Esophagus squamous epithelium (tissue), 4 donors: Measurements from ENCODE around the gene CLEC20A.

Experiments used
- CTCF ChIP-seq, 6 experiments: fragments of 450-650 bp in 4 of 6; fragments of 200-600 bp in 2 of 6; sonication (generic) in 2 of 6; IDR thresholded peaks; one replicate each; pipeline ENCODE4 v1.5.1; 2016 to 2019; ENCODE audit warnings: antibody characterized with exemption in 6 of 6, mild to moderate bottlenecking in 4 of 6, moderate library complexity in 4 of 6
- POLR2A ChIP-seq, 4 donors: fragments of 450-650 bp; IDR thresholded peaks; one replicate each; pipeline ENCODE4 v1.6.1; 2017; ENCODE audit warnings: antibody characterized with exemption in 4 of 4, mild to moderate bottlenecking in 4 of 4, moderate library complexity in 3 of 4

GRCh38 chr1:178506177-178506576, 9.4 kb upstream of the CLEC20A start:
- no peak for TF ChIP-seq CTCF (IDR thresholded peaks at IDR 0.05)
- no peak for TF ChIP-seq POLR2A (IDR thresholded peaks at IDR 0.05)
